GM21619 (cell line): Measurements from ENCODE around the gene TFDP2.
"Not testable (repeated sequence)": the region's sequence is repeated elsewhere in the genome, so short reads cannot be mapped to it uniquely, and the experiment has no call there.

Experiments used
- ATAC-seq: cut with Tn5 transposase; IDR thresholded peaks from one replicate; pipeline ENCODE4 v1.9.1; 2021; ENCODE audit not compliant: unreplicated experiment

Gene TFDP2

DNA sequence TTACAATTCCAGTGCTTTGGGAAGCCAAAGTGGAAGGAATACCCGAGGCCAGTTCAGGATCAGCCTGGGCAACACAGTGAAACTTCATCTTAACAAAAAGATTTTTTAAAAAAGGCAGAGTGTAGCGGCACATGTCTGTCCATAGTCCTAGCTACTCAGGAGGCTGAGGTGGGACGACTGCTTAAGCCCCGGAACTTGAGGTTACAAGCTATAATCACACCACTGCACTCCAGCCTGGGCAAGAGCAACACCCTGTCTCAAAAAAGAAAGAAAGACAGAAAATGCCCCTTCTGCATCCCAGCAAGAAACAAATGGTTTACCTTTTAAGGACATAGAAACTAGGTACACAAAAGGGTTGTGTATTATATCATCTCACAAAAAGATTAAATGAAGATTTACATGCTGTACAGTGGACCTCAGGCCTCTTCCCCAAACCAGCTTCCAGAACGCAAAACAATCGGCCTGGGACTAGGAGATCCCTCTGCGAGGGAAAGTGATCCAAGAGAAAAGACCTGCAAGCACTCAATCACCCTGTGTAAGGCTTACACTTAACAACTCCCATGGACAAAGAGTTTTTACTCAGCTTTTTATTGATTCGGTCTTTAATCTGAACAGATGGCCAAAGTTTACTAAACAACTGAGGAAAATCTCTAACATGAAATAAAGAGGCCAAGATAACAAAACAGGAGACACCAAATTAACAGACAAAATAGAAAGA lies 21.2 kb downstream of the TFDP2 start:
- ATAC-seq, result no peak

DNA sequence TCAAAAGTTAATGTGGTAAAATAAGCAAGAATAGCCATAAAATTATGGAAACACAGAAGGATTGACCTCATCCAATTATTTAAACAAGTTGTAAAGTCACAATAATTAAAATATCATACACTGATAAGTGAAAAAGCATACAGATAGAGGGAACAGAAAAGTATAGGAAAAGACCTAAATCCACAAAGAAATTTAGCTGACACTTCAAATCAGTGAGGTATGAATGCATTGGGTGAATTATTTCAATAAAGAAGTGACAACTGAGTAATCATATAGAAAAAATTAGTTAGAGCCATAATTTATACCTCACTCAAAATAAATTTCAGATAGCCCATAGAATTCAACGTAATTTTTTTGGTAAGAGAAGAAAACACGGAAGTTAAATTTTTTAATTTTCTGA lies 25.1 kb downstream of the TFDP2 start:
- no peak for ATAC-seq

GRCh38 chr3:142120707-142121106 lies 28.6 kb downstream of the TFDP2 start:
- no peak for ATAC-seq

GRCh38 chr3:142118911-142119310 lies 30.4 kb downstream of the TFDP2 start:
- no peak for ATAC-seq

DNA sequence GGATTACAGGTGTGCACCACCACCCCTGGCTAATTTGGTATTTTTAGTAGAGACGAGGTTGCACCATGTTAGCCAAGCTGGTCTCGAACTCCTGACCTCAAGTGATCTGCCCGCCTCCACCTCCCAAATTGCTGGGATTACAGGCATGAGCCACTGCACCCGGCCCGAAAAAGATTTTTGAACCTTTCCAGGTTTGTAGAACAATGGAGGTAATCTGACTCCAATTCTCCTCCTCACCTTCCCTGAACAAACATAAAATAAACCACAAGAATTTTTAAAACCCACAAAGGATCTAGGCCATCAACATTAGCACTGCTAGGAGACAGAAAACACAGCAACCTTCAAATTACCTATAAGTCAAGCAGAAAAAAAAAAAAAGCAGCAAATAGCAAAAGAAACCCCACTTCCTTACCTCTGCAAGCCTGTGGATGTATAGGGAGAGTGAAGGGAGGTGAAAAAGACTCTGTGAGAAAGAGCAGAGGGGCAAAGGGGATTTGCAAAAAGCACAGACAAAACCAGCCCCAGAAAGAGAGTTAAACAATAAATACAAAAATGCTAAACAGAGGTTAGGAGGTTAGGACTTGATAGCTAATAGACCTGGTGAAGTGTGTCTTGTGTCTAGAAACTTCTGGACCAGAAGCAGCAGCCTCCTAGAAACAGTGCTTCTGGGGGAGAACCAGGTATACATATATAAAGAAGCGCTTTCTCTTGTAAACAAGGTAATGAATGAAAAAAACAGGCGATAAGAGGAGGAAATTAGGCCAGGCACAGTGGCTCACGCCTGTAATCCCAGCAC lies 32.1 kb downstream of the TFDP2 start:
- no peak for ATAC-seq

DNA sequence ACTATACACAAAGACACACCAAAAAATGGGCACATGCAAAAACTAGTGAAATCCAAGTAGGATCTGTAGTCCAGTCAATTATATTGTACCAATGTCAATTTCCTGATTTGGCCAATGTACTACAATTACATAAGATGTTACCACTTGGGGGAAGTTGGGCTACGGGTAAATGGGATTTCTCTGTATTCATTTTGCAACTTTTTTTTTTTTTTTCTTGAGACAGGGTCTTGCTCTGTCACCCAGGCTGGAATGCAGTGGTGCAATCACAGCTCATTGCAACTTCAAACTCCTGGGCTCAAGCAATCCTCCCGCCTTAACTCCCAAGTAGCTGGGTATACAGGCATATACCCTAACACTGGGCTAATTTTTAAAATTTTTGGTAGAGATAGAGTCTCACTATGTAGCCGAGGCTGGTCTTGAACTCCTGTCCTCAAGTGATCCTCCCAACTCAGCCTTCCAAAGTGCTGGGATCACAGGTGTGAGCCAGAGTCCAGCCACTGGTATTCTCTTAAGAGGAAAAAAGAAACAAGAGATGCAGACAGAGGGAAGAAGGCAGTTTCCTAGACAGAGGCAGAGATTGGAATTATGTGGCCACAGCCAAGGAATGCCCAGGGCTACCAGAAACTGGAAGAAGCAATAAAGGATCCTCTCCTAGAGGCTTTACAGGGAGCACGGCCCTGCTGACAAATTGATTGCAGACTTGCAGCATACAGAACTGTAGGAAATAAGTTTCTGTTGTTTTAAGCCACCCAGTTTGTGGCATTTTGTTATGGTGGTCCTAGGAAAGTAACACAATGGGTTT lies 33.3 kb downstream of the TFDP2 start:
- ATAC-seq, result no peak

DNA sequence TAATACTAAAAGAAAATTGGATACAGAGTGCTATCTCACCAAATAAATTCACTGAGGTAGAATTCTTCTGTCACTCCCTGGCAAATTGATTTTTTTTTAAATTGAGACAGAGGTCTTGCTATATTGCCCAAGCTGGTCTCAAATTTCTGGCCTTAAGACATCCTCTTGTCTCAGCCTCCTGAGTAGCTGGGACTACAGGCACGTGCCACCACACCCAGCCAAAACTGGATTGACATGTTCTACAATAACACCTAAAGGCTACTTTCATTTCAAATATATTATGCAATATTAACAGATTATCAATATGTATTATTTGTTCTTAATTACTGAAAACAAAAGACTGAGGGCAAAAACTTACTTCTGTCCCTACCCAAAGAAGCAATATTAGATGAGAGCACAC lies 36.7 kb downstream of the TFDP2 start:
- ATAC-seq, result no peak

DNA sequence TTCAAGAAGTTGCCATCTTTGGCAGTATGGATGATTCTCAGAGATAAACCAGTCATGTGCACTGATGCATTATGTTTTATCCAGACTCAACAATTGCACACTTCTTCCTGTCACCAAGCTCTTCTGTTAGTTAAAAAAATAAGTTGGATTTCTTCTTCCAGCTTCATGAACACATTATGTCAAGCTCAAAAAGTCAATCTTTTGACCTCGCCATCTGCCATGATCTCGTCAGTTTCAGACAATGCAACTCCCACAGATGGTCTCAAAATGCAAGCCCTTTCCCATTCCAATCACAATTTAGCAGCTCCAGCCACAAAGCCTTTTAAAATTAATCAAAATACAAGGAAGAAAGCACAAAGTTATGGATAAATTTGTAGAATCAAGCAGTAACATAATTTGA lies 42.8 kb downstream of the TFDP2 start:
- no peak for ATAC-seq

DNA sequence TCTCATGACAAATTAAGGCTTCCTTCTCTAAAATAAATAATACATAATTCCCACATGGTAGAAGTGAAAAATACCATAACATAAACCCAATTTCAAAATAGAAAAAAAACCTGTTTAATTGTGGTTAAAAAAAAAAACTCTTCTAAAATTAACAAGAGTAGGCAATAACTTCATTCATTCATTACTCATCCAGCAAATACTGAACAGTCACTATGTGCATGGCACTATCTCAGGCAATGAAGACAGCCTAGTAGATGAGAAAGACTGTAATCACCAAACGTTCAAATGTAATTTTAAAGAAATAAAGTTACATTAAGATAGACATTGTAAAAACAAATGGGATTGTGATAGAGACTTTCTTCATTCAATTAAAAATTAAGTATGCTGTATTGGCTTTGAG lies 43.4 kb downstream of the TFDP2 start:
- ATAC-seq, result no peak

DNA sequence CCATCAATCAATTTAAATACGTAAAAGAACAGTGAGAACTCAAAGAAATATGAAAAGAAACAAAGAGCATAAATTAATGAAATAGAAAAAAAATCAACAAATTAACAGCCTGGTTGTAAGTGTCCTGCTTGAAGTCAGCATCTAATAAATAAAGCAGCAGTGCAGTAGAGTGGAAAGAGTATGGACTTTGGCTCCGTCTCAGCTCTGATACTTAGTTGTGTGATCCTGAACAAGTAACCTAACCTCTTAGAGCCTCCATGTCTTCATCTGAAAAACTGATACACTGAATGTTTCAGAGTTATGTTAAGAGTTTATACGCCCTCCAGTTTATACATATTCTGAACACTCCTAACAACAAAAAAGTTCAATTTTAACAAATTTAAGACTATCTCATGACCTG lies 44.6 kb downstream of the TFDP2 start:
- no peak for ATAC-seq

GRCh38 chr3:142098964-142099363 lies 50.4 kb downstream of the TFDP2 start:
- no peak for ATAC-seq

- ATAC-seq, result no peak
Observed at GRCh38 chr3:142097099-142097843, 52.1 kb downstream of the TFDP2 start.

DNA sequence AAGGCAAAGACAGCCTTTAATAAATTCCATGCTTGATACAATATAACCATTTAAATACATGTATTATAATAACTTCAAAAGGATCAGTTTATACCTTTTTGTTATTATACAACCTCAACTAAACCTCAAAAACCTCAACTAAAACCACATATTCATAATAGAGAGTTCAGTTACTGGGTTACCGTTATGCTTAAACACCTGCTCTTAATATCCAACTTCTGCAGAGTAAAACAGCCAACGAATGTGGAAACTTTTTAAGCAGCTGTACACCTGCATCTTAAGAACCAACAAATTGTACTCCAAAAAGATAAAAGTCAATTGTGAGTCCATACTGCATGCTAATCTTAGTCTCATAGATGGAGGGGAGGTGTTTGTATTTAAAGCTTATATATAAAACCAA lies 53.5 kb downstream of the TFDP2 start:
- ATAC-seq, result no peak

- ATAC-seq, result not testable (repeated sequence)
Observed at GRCh38 chr3:142088925-142089324, 60.4 kb downstream of the TFDP2 start.

- ATAC-seq, result no peak
Observed at GRCh38 chr3:142088522-142088921, 60.8 kb downstream of the TFDP2 start.

DNA sequence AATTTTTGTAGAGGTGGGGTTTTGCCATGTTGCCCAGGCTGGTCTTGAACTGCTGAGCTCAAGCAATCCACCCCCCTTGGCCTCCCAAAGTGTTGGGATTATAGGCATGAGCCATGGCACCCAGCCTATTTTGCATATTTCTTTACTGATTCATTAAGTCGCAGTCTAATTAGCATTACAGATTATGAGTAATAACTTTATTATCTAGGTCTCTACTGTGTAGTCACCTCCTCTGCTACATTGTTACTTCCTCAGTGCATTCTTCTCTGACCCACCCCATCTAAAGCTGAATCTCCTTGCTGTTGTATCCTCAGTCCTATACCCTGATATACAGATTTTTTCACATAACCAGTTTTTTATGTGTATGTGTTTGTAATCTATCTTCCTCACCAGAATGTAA lies 61.7 kb downstream of the TFDP2 start:
- ATAC-seq, result no peak

DNA sequence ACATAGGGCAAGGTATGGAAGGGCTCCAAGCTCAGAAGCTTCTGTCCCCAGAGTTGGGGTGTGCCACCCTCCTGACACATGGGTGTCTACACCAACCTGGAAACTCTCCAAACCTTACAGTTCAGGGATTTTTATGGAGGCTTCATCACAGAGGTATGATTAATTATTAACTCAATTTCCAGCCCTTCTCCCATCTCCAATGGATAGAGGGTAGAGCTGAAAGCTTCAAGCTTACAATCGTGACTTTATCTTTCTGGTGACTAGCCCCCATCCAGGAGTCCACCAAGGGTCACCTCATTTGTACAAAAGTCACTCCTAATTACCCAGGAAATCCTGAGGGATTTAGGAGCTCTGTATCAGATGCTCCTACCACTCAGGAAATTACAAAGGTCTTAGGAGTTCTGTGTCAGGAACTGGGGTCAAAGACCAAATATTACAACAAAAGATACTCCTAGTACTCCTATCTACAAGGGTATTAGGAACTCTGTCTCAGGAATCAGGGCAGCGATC lies 62.7 kb downstream of the TFDP2 start:
- no peak for ATAC-seq

DNA sequence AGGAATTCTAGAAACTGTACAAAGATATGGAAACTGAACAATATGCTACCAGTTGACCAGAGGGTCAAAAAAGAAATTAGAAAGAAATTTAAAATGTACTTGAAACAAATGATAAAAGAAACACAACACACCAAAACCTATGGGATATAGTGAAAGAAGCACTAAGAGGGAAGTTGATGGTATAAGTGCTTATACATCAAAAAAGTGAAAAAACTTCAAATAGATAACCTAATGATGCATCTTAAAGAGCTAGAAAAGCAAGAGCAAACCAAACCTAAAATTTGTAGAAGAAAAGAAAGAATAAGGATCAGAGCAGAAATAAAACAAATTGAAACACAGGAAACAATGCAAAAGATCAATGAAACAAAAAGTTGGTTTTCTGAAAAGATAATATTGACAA lies 68.2 kb downstream of the TFDP2 start:
- ATAC-seq, result no peak

DNA sequence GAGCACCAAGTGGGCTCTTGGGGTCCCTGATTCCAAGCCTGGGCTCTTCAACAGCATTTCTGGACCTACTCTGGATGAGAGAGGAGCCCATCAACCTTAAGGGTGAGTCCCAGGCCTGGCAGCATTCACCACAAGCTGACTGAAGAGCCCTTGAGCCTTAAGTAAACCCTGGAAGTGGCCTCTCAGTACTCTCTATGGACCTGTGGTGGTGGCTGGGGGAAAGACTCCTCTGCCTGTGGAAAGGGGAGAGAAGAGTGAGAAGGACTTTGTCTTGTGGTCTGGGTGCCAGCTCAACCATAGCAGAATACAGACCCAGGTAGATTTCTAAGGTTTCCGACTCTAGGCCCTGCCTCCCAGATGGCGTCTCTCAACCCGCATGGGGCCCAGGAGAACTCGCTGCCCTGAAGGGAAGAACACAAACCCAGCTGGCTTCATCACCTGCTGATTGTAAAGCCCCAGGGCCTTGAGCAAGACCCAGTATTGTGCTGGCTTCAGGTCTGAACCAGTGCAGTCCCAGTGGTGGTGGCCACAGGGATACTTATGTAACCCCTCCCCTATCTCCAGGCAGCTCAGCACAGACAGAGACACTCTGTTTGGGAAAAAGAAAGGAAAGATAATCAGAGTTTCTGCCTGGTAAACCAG lies 71.4 kb downstream of the TFDP2 start:
- ATAC-seq, result no peak

GRCh38 chr3:142077155-142077858 lies 72.0 kb downstream of the TFDP2 start:
- ATAC-seq, result no peak
